Measurements from ENCODE around the gene BCAS1.

BCAS1 gene

GRCh38 chr20:54082100-54082499, 11.7 kb upstream of the BCAS1 start:
- DNase-seq (ENCODE audit: extremely low spot score, insufficient read length, low read depth), result no peak
- no peak for FAIRE-seq

GRCh38 chr20:54079652-54080051, 9.3 kb upstream of the BCAS1 start:
- FAIRE-seq (no peak), DNase-seq (ENCODE audit: extremely low spot score, insufficient read length, low read depth) (no peak)

- DNase-seq (ENCODE audit: extremely low spot score, insufficient read length, low read depth) (peak; percentile 39), FAIRE-seq (peak; percentile 78)
Measured at GRCh38 chr20:54078296-54078984, 8.0 kb upstream of the BCAS1 start.

- DNase-seq (ENCODE audit: extremely low spot score, insufficient read length, low read depth), result no peak
- no peak for FAIRE-seq
Measured at GRCh38 chr20:54076259-54076658, 5.9 kb upstream of the BCAS1 start.

GRCh38 chr20:54075322-54075721, 4.9 kb upstream of the BCAS1 start:
- DNase-seq (ENCODE audit: extremely low spot score, insufficient read length, low read depth), result no peak
- FAIRE-seq, result no peak

GRCh38 chr20:54074511-54074910, 4.1 kb upstream of the BCAS1 start:
- FAIRE-seq, result no peak
- no peak for DNase-seq (ENCODE audit: extremely low spot score, insufficient read length, low read depth)

- DNase-seq (ENCODE audit: extremely low spot score, insufficient read length, low read depth), result no peak
- FAIRE-seq, result no peak
Measured at GRCh38 chr20:54073288-54073687, 2.9 kb upstream of the BCAS1 start.

GRCh38 chr20:54069501-54069971, 858 bp downstream of the BCAS1 start:
- FAIRE-seq, result no peak
- DNase-seq (ENCODE audit: extremely low spot score, insufficient read length, low read depth), result no peak

- no peak for DNase-seq (ENCODE audit: extremely low spot score, insufficient read length, low read depth)
- no peak for FAIRE-seq
Measured at GRCh38 chr20:54068966-54069365, 1.4 kb downstream of the BCAS1 start.

- no peak for DNase-seq (ENCODE audit: extremely low spot score, insufficient read length, low read depth)
- no peak for FAIRE-seq
Measured at GRCh38 chr20:54068495-54068894, 1.9 kb downstream of the BCAS1 start.

GRCh38 chr20:54067606-54068174, 2.7 kb downstream of the BCAS1 start:
- peak; percentile 85 for FAIRE-seq
- peak; percentile 52 for DNase-seq (ENCODE audit: extremely low spot score, insufficient read length, low read depth)

- FAIRE-seq (no peak), DNase-seq (ENCODE audit: extremely low spot score, insufficient read length, low read depth) (no peak)
Measured at GRCh38 chr20:54065601-54066038, 4.8 kb downstream of the BCAS1 start.

- FAIRE-seq (no peak), DNase-seq (ENCODE audit: extremely low spot score, insufficient read length, low read depth) (no peak)
Measured at GRCh38 chr20:54064939-54065338, 5.5 kb downstream of the BCAS1 start.

GRCh38 chr20:54063992-54064676, 6.3 kb downstream of the BCAS1 start:
- FAIRE-seq, result no peak
- DNase-seq (ENCODE audit: extremely low spot score, insufficient read length, low read depth), result no peak

GRCh38 chr20:54063580-54063979, 6.8 kb downstream of the BCAS1 start:
- FAIRE-seq, result no peak
- DNase-seq (ENCODE audit: extremely low spot score, insufficient read length, low read depth), result no peak

- FAIRE-seq, result peak; percentile 74
- no peak for DNase-seq (ENCODE audit: extremely low spot score, insufficient read length, low read depth)
Measured at GRCh38 chr20:54062812-54063280, 7.5 kb downstream of the BCAS1 start.

GRCh38 chr20:54061101-54061881, 9.1 kb downstream of the BCAS1 start:
- DNase-seq (ENCODE audit: extremely low spot score, insufficient read length, low read depth), result no peak
- FAIRE-seq, result no peak

GRCh38 chr20:54059691-54060364, 10.6 kb downstream of the BCAS1 start:
- DNase-seq (ENCODE audit: extremely low spot score, insufficient read length, low read depth) (no peak), FAIRE-seq (no peak)

GRCh38 chr20:54058420-54059139, 11.8 kb downstream of the BCAS1 start:
- FAIRE-seq, result peak; percentile 56
- no peak for DNase-seq (ENCODE audit: extremely low spot score, insufficient read length, low read depth)
